Measurements from ENCODE around the gene ADAMTS3.

Gene ADAMTS3

GRCh38 chr4:72569719-72570235 is 756 bp upstream of the ADAMTS3 start:
- H3K27me3 Mint-ChIP-seq (ENCODE audit: low read depth), result no peaks in the 10 kb centered on the region
- no peak for TF ChIP-seq CTCF (IDR thresholded peaks at IDR 0.05; ENCODE audit: unreplicated experiment in 3 of 3)
- peak overlapping the region; percentile 78 to 97 (median 83) for H3K4me3 Mint-ChIP-seq
- H3K4me1 Mint-ChIP-seq, result peaks cover 24% of the 10 kb centered on the region
- no peaks in the 10 kb centered on the region for H3K9me3 Mint-ChIP-seq
- peak overlapping the region; percentile 78 to 84 (median 83) for H3K27ac Mint-ChIP-seq
- H3K36me3 Mint-ChIP-seq (ENCODE audit: low read depth), result no peaks in the 10 kb centered on the region

- peak overlapping the region; percentile 84 to 98 (median 95) for H3K27ac Mint-ChIP-seq
- no peaks in the 10 kb centered on the region for H3K27me3 Mint-ChIP-seq (ENCODE audit: low read depth)
- peak; percentile 35 to 44 (median 40) for TF ChIP-seq CTCF (IDR thresholded peaks at IDR 0.05; ENCODE audit: unreplicated experiment in 3 of 3)
These were observed 973 bp downstream of the ADAMTS3 start for GRCh38 chr4:72567821-72568675.

GRCh38 chr4:72567036-72567435 is 2.0 kb downstream of the ADAMTS3 start:
- peaks cover 24% of the 10 kb centered on the region for H3K4me1 Mint-ChIP-seq
- H3K9me3 Mint-ChIP-seq, result no peaks in the 10 kb centered on the region
- peak overlapping the region; percentile 84 to 98 (median 95) for H3K27ac Mint-ChIP-seq
- peak overlapping the region; percentile 88 to 97 (median 93) for H3K4me3 Mint-ChIP-seq
- TF ChIP-seq CTCF (IDR thresholded peaks at IDR 0.05; ENCODE audit: unreplicated experiment in 3 of 3), result no peak
- H3K36me3 Mint-ChIP-seq (ENCODE audit: low read depth), result no peaks in the 10 kb centered on the region
- no peaks in the 10 kb centered on the region for H3K27me3 Mint-ChIP-seq (ENCODE audit: low read depth)

More at GRCh38 chr4:72567821-72568675, 973 bp downstream of the ADAMTS3 start:
- H3K4me3 Mint-ChIP-seq, result peak overlapping the region; percentile 88 to 97 (median 93)
- H3K9me3 Mint-ChIP-seq, result no peaks in the 10 kb centered on the region
- peaks cover 24% of the 10 kb centered on the region for H3K4me1 Mint-ChIP-seq
- H3K36me3 Mint-ChIP-seq (ENCODE audit: low read depth), result no peaks in the 10 kb centered on the region

GRCh38 chr4:72566464-72566972 is 2.5 kb downstream of the ADAMTS3 start:
- peak overlapping the region; percentile 84 to 98 (median 95) for H3K27ac Mint-ChIP-seq
- H3K27me3 Mint-ChIP-seq (ENCODE audit: low read depth), result no peaks in the 10 kb centered on the region
- no peak for TF ChIP-seq CTCF (IDR thresholded peaks at IDR 0.05; ENCODE audit: unreplicated experiment in 3 of 3)
- peaks cover 24% of the 10 kb centered on the region for H3K4me1 Mint-ChIP-seq
- H3K4me3 Mint-ChIP-seq, result peak overlapping the region; percentile 88 to 97 (median 93)
- H3K36me3 Mint-ChIP-seq (ENCODE audit: low read depth), result no peaks in the 10 kb centered on the region
- H3K9me3 Mint-ChIP-seq, result no peaks in the 10 kb centered on the region

- Mint-ChIP-seq H3K4me1 (peaks cover 22% of the 10 kb centered on the region), H3K27ac (no peak overlapping the region), H3K4me3 (no peak overlapping the region), H3K36me3 (ENCODE audit: low read depth) (peaks cover 3% of the 10 kb centered on the region), H3K9me3 (no peaks in the 10 kb centered on the region), H3K27me3 (ENCODE audit: low read depth) (no peaks in the 10 kb centered on the region)
- no peak for TF ChIP-seq CTCF (IDR thresholded peaks at IDR 0.05; ENCODE audit: unreplicated experiment in 3 of 3)
These were observed 4.2 kb downstream of the ADAMTS3 start for GRCh38 chr4:72564789-72565188.

All from nephron (organoid).